B cell (primary cell): ENCODE measurements around the gene JKAMP. TPM values are rescaled to one million over a fixed set of nuclear protein-coding genes. Genes with fewer than 3 reads are reported as not detected.

Experiments
- ATAC-seq: fragments of 200-7000 bp; cut with Tn5 transposase; one replicate; pipeline ENCODE4 v1.10.0; 2021; ENCODE audit warnings: low read depth, mild to moderate bottlenecking, moderate number of reproducible peaks, moderate library complexity
- CTCF ChIA-PET: fragments of 350-600 bp; sonication (Branson Sonifier 250); formaldehyde crosslinking; loops from one replicate; lab custom pipeline; 2021; ENCODE audit warnings: antibody characterized with exemption, inconsistent platforms; lab: Charles Lee
- POLR2A ChIA-PET: fragments of 350-600 bp; sonication (Branson Sonifier 250); formaldehyde crosslinking; loops from one replicate; lab custom pipeline; 2021; ENCODE audit warnings: antibody characterized with exemption; lab: Charles Lee
- DNase-seq: peaks from one replicate; pipeline ENCODE4 v3.0.0; 2013
- H2AFZ ChIP-seq: 2 replicates; pipeline ENCODE4 v1.6.1; 2012; ENCODE audit warnings: mild to moderate bottlenecking, low read depth, low read length; ENCODE audit not compliant: insufficient read depth, poor library complexity, severe bottlenecking
- H3K27ac ChIP-seq, 2 donors: 1 replicate in 1 of 2; 2 replicates in 1 of 2; pipeline ENCODE4 v1.5.1; 2012 to 2013; ENCODE audit warnings: low read length in 2 of 2, mild to moderate bottlenecking in 2 of 2, moderate library complexity in 1 of 2
- H3K27me3 ChIP-seq, 4 experiments: fragments of 200-600 bp in 1 of 4; sonication (generic) in 1 of 4; replicated peaks in 1 of 4; 1 replicate in 2 of 4; 2 replicates in 2 of 4; pipeline versions ENCODE4 v1.6.1 to v1.7.0; 2013 to 2016; ENCODE audit warnings: low read length in 3 of 4, mild to moderate bottlenecking in 2 of 4, mixed read lengths in 1 of 4, moderate library complexity in 1 of 4; ENCODE audit not compliant: insufficient read depth in 4 of 4, control insufficient read depth in 3 of 4; ENCODE audit errors: control extremely low read depth in 1 of 4
- H3K36me3 ChIP-seq, 2 experiments: replicated peaks in 1 of 2; 1 replicate in 1 of 2; 2 replicates in 1 of 2; pipeline versions ENCODE4 v1.6.1 to v1.7.1; 2013; ENCODE audit warnings: low read length in 1 of 2; ENCODE audit not compliant: insufficient read depth in 2 of 2, control insufficient read depth in 1 of 2; ENCODE audit errors: control extremely low read depth in 1 of 2, extremely low read depth in 1 of 2
- H3K4me1 ChIP-seq, 2 donors: fragments of 200-600 bp in 1 of 2; sonication (generic) in 1 of 2; 1 replicate in 1 of 2; 2 replicates in 1 of 2; pipeline versions ENCODE4 v1.5.1 to v1.6.1; 2013 to 2017; ENCODE audit warnings: low read length in 2 of 2; ENCODE audit not compliant: control insufficient read depth in 2 of 2, insufficient read depth in 2 of 2
- H3K4me2 ChIP-seq: replicated peaks from 2 replicates; pipeline ENCODE3; 2012; ENCODE audit warnings: mild to moderate bottlenecking, low read depth, low read length; ENCODE audit not compliant: poor library complexity, severe bottlenecking
- H3K4me3 ChIP-seq, 5 experiments: fragments of 200-600 bp in 1 of 5; sonication (generic) in 1 of 5; 1 replicate in 3 of 5; 2 replicates in 2 of 5; pipeline versions ENCODE4 v1.5.1 to v1.7.0; 2011 to 2016; ENCODE audit warnings: low read length in 4 of 5, mild to moderate bottlenecking in 4 of 5, low read depth in 2 of 5, control low read depth in 1 of 5, moderate library complexity in 1 of 5; ENCODE audit not compliant: insufficient read depth in 1 of 5; ENCODE audit errors: control extremely low read depth in 1 of 5, extremely low read depth in 1 of 5
- H3K79me2 ChIP-seq: fragments of 200-600 bp; sonication (generic); one replicate; pipeline ENCODE4 v1.6.0; 2016; ENCODE audit warnings: low read length; ENCODE audit not compliant: control insufficient read depth, insufficient read depth
- H3K9ac ChIP-seq: fragments of 200-600 bp; sonication (generic); 2 replicates; pipeline ENCODE4 v1.6.1; 2017; ENCODE audit warnings: mild to moderate bottlenecking, low read length, moderate library complexity
- H3K9me3 ChIP-seq, 3 donors: one replicate each; pipeline versions ENCODE4 v1.6.1 to v1.7.1; 2013; ENCODE audit warnings: low read length in 2 of 3; ENCODE audit not compliant: control insufficient read depth in 2 of 3, insufficient read depth in 1 of 3; ENCODE audit errors: control extremely low read depth in 1 of 3
- H4K20me1 ChIP-seq: 2 replicates; pipeline ENCODE4 v1.6.0; 2012; ENCODE audit warnings: mild to moderate bottlenecking, low read length; ENCODE audit not compliant: insufficient read depth, control insufficient read depth, poor library complexity, severe bottlenecking
- H3K27ac Mint-ChIP-seq: one replicate; pipeline ENCODE4 v1.8.0; 2021; ENCODE audit warnings: mixed read lengths
- H3K27me3 Mint-ChIP-seq: one replicate; pipeline ENCODE4 v1.8.0; 2021; ENCODE audit warnings: mixed read lengths
- H3K4me1 Mint-ChIP-seq: one replicate; pipeline ENCODE4 v1.8.0; 2021; ENCODE audit warnings: mixed read lengths
- H3K4me3 Mint-ChIP-seq: one replicate; pipeline ENCODE4 v1.8.0; 2021; ENCODE audit warnings: mixed read lengths
- H3K9me3 Mint-ChIP-seq: one replicate; pipeline ENCODE4 v1.8.0; 2022; ENCODE audit warnings: mixed read lengths; ENCODE audit not compliant: insufficient read depth
- CTCF ChIP-seq: fragments of 200-600 bp; IDR thresholded peaks from one replicate; pipeline ENCODE4 v1.8.0; 2022; ENCODE audit warnings: antibody characterized with exemption, mild to moderate bottlenecking
- EZH2 ChIP-seq: IDR thresholded peaks from 2 replicates; pipeline ENCODE4 v1.6.1; 2012; ENCODE audit warnings: borderline replicate concordance, low read depth, mild to moderate bottlenecking, moderate library complexity, low read length; ENCODE audit not compliant: insufficient read depth, poor library complexity, severe bottlenecking
- WGBS: methylation state at CpG from one replicate; pipeline ENCODE4 v1.1.5; 2013; ENCODE audit warnings: missing lambda C conversion rate; ENCODE audit not compliant: insufficient coverage; 5-methylcytosine and 5-hydroxymethylcytosine counted together
- intact Hi-C: fragments of 100-400 bp; cut with micrococcal nuclease; formaldehyde crosslinking; loops from one replicate; pipeline ENCODE4 v1.10.0; 2022
- polyA plus RNA-seq: library from polyadenylated mRNA; depleted of rRNA; stranded (reverse); fragments of >200 nt; gene quantifications from 2 replicates; pipeline ENCODE4 v1.2.3, GENCODE V29; 2012
- total RNA-seq, 2 donors: library from RNA; stranded (reverse); fragments of 120-200 nt in 1 of 2; gene quantifications; 1 replicate in 1 of 2; 2 replicates in 1 of 2; pipeline versions ENCODE4 v1.2.3 to v1.2.4, GENCODE V29; 2013 to 2022

JKAMP gene
- total and polyA plus RNA-seq, 2 donors (not counting 1 experiment from before 2014, with no cell fraction given), result 30.3 to 32.3 TPM

- peaks cover 4% of the 10 kb centered on the region for H3K27me3 Mint-ChIP-seq
- CTCF ChIA-PET, result no interaction called here
- H2AFZ ChIP-seq, result no peak overlapping the region
- TF ChIP-seq CTCF, result no peak
- no peak for TF ChIP-seq EZH2
- no peak overlapping the region for H3K9ac ChIP-seq
- no peaks in the 10 kb centered on the region for H3K79me2 ChIP-seq
- H3K27ac Mint-ChIP-seq, result no peak overlapping the region
- intact Hi-C loops, result no loop called here
- ATAC-seq (no peak), DNase-seq (no peak)
- no peaks in the 10 kb centered on the region for H3K9me3 Mint-ChIP-seq
- peaks cover 0 to 2% (median 0%) of the 10 kb centered on the region in 4 experiments for H3K27me3 ChIP-seq
- no peaks in the 10 kb centered on the region for H3K4me1 ChIP-seq
- POLR2A ChIA-PET, result no interaction called here
- no peaks in the 10 kb centered on the region for H3K4me1 Mint-ChIP-seq
- H4K20me1 ChIP-seq, result no peaks in the 10 kb centered on the region
- WGBS, result no CpG with 5 or more reads among the region's 2 CpGs
- H3K36me3 ChIP-seq, result no peaks in the 10 kb centered on the region
- no peak overlapping the region for H3K4me3 ChIP-seq
- H3K27ac ChIP-seq, result no peak overlapping the region
- no peak overlapping the region for H3K4me3 Mint-ChIP-seq
- no peaks in the 10 kb centered on the region for H3K9me3 ChIP-seq
- no peak overlapping the region for H3K4me2 ChIP-seq
Observed at GRCh38 chr14:59510001-59510400, 25.7 kb downstream of the JKAMP start.

GRCh38 chr14:59510966-59511365, 26.6 kb downstream of the JKAMP start:
- Histone ChIP-seq H3K4me2 (no peak overlapping the region), H2AFZ (no peak overlapping the region), H3K4me3 (no peak overlapping the region), H4K20me1 (no peaks in the 10 kb centered on the region), H3K27ac (no peak overlapping the region), H3K27me3 (peaks cover 0 to 2% (median 0%) of the 10 kb centered on the region in 4 experiments), H3K79me2 (no peaks in the 10 kb centered on the region), H3K9ac (no peak overlapping the region), H3K36me3 (no peaks in the 10 kb centered on the region), H3K4me1 (no peaks in the 10 kb centered on the region), H3K9me3 (no peaks in the 10 kb centered on the region)
- no peak for DNase-seq
- no peak for ATAC-seq
- Mint-ChIP-seq H3K4me3 (no peak overlapping the region), H3K9me3 (no peaks in the 10 kb centered on the region), H3K4me1 (no peaks in the 10 kb centered on the region), H3K27me3 (peaks cover 4% of the 10 kb centered on the region), H3K27ac (no peak overlapping the region)
- TF ChIP-seq EZH2 (no peak), CTCF (no peak)
- intact Hi-C loops, result no loop called here
- ChIA-PET CTCF (interaction anchor here (0.5 to 3.0 kb wide), 3 partner anchors 309 to 673 kb away, joined by 3 to 12 read pairs (median 3); no protein-coding TSS in a partner anchor), POLR2A (no interaction called here)
- WGBS, result no CpG with 5 or more reads among the region's 3 CpGs
